PC-3 (cell line): ENCODE results near the gene CHD3. TPM values are rescaled to one million over a fixed set of nuclear protein-coding genes. Genes with fewer than 3 reads are reported as not detected.

Experiments used
- ATAC-seq: fragments of 200-7000 bp; cut with Tn5 transposase; 2 replicates; pipeline ENCODE4 v1.9.1; 2020; ENCODE audit warnings: mild to moderate bottlenecking, moderate library complexity
- BruUV-seq: library from RNA; stranded (reverse); fragments of 400-500 nt; replicated peaks from 2 replicates; lab custom pipeline; 2021; lab: Mats Ljungman, UMichigan
- CTCF ChIA-PET: fragments of 300-600 bp; sonication (Branson Sonifier 250); formaldehyde crosslinking; loops from one replicate; lab custom pipeline; 2022; ENCODE audit warnings: antibody characterized with exemption; lab: Charles Lee
- POLR2A ChIA-PET: fragments of 300-600 bp; sonication (Branson Sonifier 250); formaldehyde crosslinking; loops from one replicate; lab custom pipeline; 2022; ENCODE audit warnings: antibody characterized with exemption; ENCODE audit not compliant: unreplicated experiment; lab: Charles Lee
- DNase-seq: peaks from one replicate; pipeline ENCODE4 v3.0.0-alpha.2; 2015
- H2AFZ ChIP-seq: fragments of 300-600 bp; sonication (generic); 2 replicates; pipeline ENCODE4 v1.6.0; 2016; ENCODE audit warnings: antibody characterized with exemption, low read length
- H3F3A ChIP-seq: fragments of 300-600 bp; sonication (generic); one replicate; pipeline ENCODE4 v1.6.0; 2017; ENCODE audit warnings: antibody characterized with exemption, low read length, control low read depth, mild to moderate bottlenecking; ENCODE audit not compliant: unreplicated experiment
- H3K27ac ChIP-seq: fragments of 300-600 bp; sonication (generic); 2 replicates; pipeline ENCODE4 v1.5.1; 2016; ENCODE audit warnings: mild to moderate bottlenecking, low read length
- H3K27me3 ChIP-seq: fragments of 300-600 bp; sonication (generic); 2 replicates; pipeline ENCODE4 v1.6.1; 2016; ENCODE audit warnings: low read length, mixed read lengths
- H3K36me3 ChIP-seq: fragments of 300-600 bp; sonication (generic); 2 replicates; pipeline ENCODE4 v1.6.1; 2016; ENCODE audit warnings: low read depth, mixed run types, low read length, mixed read lengths
- H3K4me1 ChIP-seq: fragments of 300-600 bp; sonication (generic); 2 replicates; pipeline ENCODE4 v1.5.1; 2016; ENCODE audit warnings: low read length; ENCODE audit not compliant: insufficient read depth
- H3K4me2 ChIP-seq: fragments of 300-600 bp; sonication (generic); 2 replicates; pipeline ENCODE4 v1.6.0; 2016; ENCODE audit warnings: low read length
- H3K4me3 ChIP-seq: fragments of 300-600 bp; sonication (generic); 2 replicates; pipeline ENCODE4 v1.5.1; 2016; ENCODE audit warnings: mild to moderate bottlenecking, low read length, mixed read lengths
- H3K79me2 ChIP-seq: fragments of 300-600 bp; sonication (generic); 2 replicates; pipeline ENCODE4 v1.6.1; 2017; ENCODE audit warnings: low read length, mixed read lengths
- H3K9ac ChIP-seq: fragments of 300-600 bp; sonication (generic); 2 replicates; pipeline ENCODE4 v1.6.0; 2016; ENCODE audit warnings: mild to moderate bottlenecking, low read length
- H3K9me2 ChIP-seq: fragments of 300-600 bp; sonication (generic); replicated peaks from 2 replicates; pipeline ENCODE4 v1.6.1; 2016; ENCODE audit warnings: mixed run types, low read length, mixed read lengths
- H3K9me3 ChIP-seq: fragments of 300-600 bp; sonication (generic); 2 replicates; pipeline ENCODE4 v1.6.1; 2016; ENCODE audit warnings: low read length, mixed read lengths
- H4K20me1 ChIP-seq: fragments of 300-600 bp; sonication (generic); 2 replicates; pipeline ENCODE4 v1.6.1; 2016; ENCODE audit warnings: low read length, mixed read lengths
- CTCF ChIP-seq: fragments of 300-600 bp; sonication (generic); conservative IDR thresholded peaks from 2 replicates; pipeline ENCODE4 v1.5.1; 2017; ENCODE audit warnings: antibody characterized with exemption, low read depth, mild to moderate bottlenecking, low read length
- EZH2 ChIP-seq: fragments of 300-600 bp; sonication (generic); IDR thresholded peaks from one replicate; pipeline ENCODE4 v1.6.1; 2017; ENCODE audit warnings: antibody characterized with exemption, mild to moderate bottlenecking, low read length; ENCODE audit not compliant: unreplicated experiment
- EZH2phosphoT487 ChIP-seq: fragments of 300-600 bp; sonication (generic); IDR thresholded peaks from 2 replicates; pipeline ENCODE4 v1.6.1; 2018; ENCODE audit warnings: mild to moderate bottlenecking, antibody characterized with exemption, low read length, borderline replicate concordance
- intact Hi-C: fragments of 100-400 bp; cut with micrococcal nuclease; formaldehyde crosslinking; loops from 2 replicates; pipeline ENCODE4 v1.9.0; 2023
- total RNA-seq: library from RNA; depleted of rRNA; stranded (reverse); fragments of >200 nt; gene quantifications from 2 replicates; pipeline ENCODE4 v1.2.3, GENCODE V29; 2014

CHD3 gene
- total RNA-seq, 1 experiment from 2014 or later, result 102 TPM

- intact Hi-C loops, result no loop called here
- ChIA-PET POLR2A (no interaction called here), CTCF (no interaction called here)
- Histone ChIP-seq H3K27ac (no peak overlapping the region), H3K79me2 (no peaks in the 10 kb centered on the region), H3K36me3 (no peaks in the 10 kb centered on the region; the same call in none of the 2 replicates), H3K9ac (no peak overlapping the region), H3K27me3 (no peaks in the 10 kb centered on the region), H3F3A (no peaks in the 10 kb centered on the region), H3K9me2 (no peaks in the 10 kb centered on the region), H3K9me3 (no peaks in the 10 kb centered on the region), H3K4me3 (no peak overlapping the region), H3K4me1 (no peaks in the 10 kb centered on the region), H3K4me2 (no peak overlapping the region), H4K20me1 (no peaks in the 10 kb centered on the region), H2AFZ (no peak overlapping the region)
- no TSS peak for BruUV-seq
- no peak for DNase-seq
- TF ChIP-seq EZH2, result no peak
- no peak for TF ChIP-seq CTCF
- TF ChIP-seq EZH2phosphoT487, result no peak
- ATAC-seq, result no peak
These were observed 57.1 kb downstream of the CHD3 start for GRCh38 chr17:7945651-7946050.

DNA sequence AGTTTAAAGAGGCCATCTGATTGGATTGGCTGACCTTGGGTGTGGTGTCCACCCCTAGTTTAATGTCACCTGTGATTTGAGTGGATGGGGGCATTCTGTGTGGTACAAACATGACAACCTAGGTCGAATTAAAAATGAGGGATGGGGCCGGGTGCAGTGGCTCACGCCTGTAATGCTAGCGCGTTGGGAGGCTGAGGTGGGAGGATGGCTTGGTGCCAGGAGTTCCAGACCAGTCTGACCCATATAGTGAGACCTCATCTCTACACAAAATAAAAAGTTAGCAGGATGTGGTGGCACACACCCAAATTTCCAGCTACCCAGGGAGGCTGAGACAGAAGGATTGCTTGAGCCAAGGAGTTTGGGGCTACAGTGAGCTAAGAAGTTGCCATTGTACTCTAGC lies 57.9 kb downstream of the CHD3 start:
- no peaks in the 10 kb centered on the region for H4K20me1 ChIP-seq
- no peak overlapping the region for H2AFZ ChIP-seq
- H3K27ac ChIP-seq, result no peak overlapping the region
- TF ChIP-seq CTCF, result no peak
- no peak for TF ChIP-seq EZH2
- TF ChIP-seq EZH2phosphoT487, result no peak
- no peak overlapping the region for H3K4me2 ChIP-seq
- no peak overlapping the region for H3K9ac ChIP-seq
- DNase-seq, result no peak
- no TSS peak for BruUV-seq
- no peaks in the 10 kb centered on the region for H3K4me1 ChIP-seq
- no peaks in the 10 kb centered on the region for H3K79me2 ChIP-seq
- no peaks in the 10 kb centered on the region for H3F3A ChIP-seq
- ChIA-PET CTCF (no interaction called here), POLR2A (no interaction called here)
- H3K9me2 ChIP-seq, result no peaks in the 10 kb centered on the region
- H3K36me3 ChIP-seq, result no peaks in the 10 kb centered on the region; the same call in none of the 2 replicates
- ATAC-seq, result no peak
- intact Hi-C loops, result no loop called here
- H3K27me3 ChIP-seq, result no peaks in the 10 kb centered on the region
- H3K4me3 ChIP-seq, result no peak overlapping the region
- H3K9me3 ChIP-seq, result no peaks in the 10 kb centered on the region

DNA sequence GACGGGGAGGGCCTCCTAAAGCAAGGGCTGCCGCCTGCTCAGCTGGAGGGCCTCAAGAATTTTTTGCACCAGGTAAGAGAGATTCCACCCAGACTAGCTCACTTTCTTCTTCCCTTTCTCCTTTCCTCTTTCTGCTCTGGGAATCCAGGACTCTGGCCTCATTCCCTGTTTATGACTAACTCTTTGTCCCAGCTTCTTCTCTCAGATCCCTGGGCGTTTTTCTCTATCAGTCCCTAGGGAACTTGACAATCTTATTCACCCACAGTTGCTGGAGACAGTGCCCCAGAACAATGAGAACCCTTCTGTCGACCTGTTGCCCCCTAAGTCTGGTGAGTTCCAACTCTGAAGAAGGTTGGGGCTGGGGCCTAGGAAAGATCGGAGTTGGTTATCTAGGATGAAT lies 59.1 kb downstream of the CHD3 start:
- no peak overlapping the region for H2AFZ ChIP-seq
- H3K9me2 ChIP-seq, result no peaks in the 10 kb centered on the region
- intact Hi-C loops, result no loop called here
- H3K27ac ChIP-seq, result no peak overlapping the region
- H3K36me3 ChIP-seq, result no peaks in the 10 kb centered on the region; the same call in none of the 2 replicates
- H3K9me3 ChIP-seq, result no peaks in the 10 kb centered on the region
- no peaks in the 10 kb centered on the region for H4K20me1 ChIP-seq
- H3K4me3 ChIP-seq, result no peak overlapping the region
- no TSS peak for BruUV-seq
- no peaks in the 10 kb centered on the region for H3K27me3 ChIP-seq
- TF ChIP-seq EZH2, result no peak
- CTCF ChIA-PET, result no interaction called here
- no peaks in the 10 kb centered on the region for H3F3A ChIP-seq
- no peak overlapping the region for H3K4me2 ChIP-seq
- ATAC-seq (no peak), DNase-seq (no peak)
- H3K9ac ChIP-seq, result no peak overlapping the region
- POLR2A ChIA-PET, result no interaction called here
- no peaks in the 10 kb centered on the region for H3K4me1 ChIP-seq
- no peaks in the 10 kb centered on the region for H3K79me2 ChIP-seq
